Central memory CD8-positive, alpha-beta T cell (primary cell): ENCODE data around the gene CAND2.
A peak's percentile ranks its signal among the peaks of the same experiment; 100 is the strongest.
"Not testable (repeated sequence)": the region's sequence is repeated elsewhere in the genome, so short reads cannot be mapped to it uniquely, and the experiment has no call there.

Experiments used
- ATAC-seq: fragments of 150-1000 bp; cut with Tn5 transposase; replicated peaks from 2 replicates; pipeline ENCODE4 v1.10.0; 2022; ENCODE audit warnings: mild to moderate bottlenecking, moderate FRiP score, moderate number of reproducible peaks; ENCODE audit not compliant: poor library complexity, severe bottlenecking; ENCODE audit errors: extremely low read depth
- DNase-seq, 2 donors: peaks; one replicate each; pipeline ENCODE4 v3.0.0; 2021; ENCODE audit warnings: low spot score in 2 of 2
- H3K27ac Mint-ChIP-seq: one replicate; pipeline ENCODE4 v1.8.0; 2022; ENCODE audit warnings: low read depth, mild to moderate bottlenecking, moderate library complexity, mixed read lengths
- H3K27me3 Mint-ChIP-seq: one replicate; pipeline ENCODE4 v1.8.0; 2022; ENCODE audit warnings: mixed read lengths
- H3K36me3 Mint-ChIP-seq: one replicate; pipeline ENCODE4 v1.8.0; 2022; ENCODE audit warnings: mild to moderate bottlenecking, moderate library complexity, mixed read lengths; ENCODE audit not compliant: insufficient read depth
- H3K4me1 Mint-ChIP-seq: one replicate; pipeline ENCODE4 v1.8.0; 2022; ENCODE audit warnings: mixed read lengths
- H3K4me3 Mint-ChIP-seq: one replicate; pipeline ENCODE4 v1.8.0; 2022; ENCODE audit warnings: mild to moderate bottlenecking, moderate library complexity, mixed read lengths
- H3K9me3 Mint-ChIP-seq: one replicate; pipeline ENCODE4 v1.8.0; 2022; ENCODE audit warnings: mixed read lengths

CAND2 gene

GRCh38 chr3:12829886-12830784 lies 33.7 kb downstream of the CAND2 start:
- Mint-ChIP-seq H3K4me1 (no peaks in the 10 kb centered on the region), H3K36me3 (peaks cover 26% of the 10 kb centered on the region), H3K27me3 (no peaks in the 10 kb centered on the region), H3K9me3 (no peaks in the 10 kb centered on the region), H3K27ac (no peak overlapping the region), H3K4me3 (no peak overlapping the region)
- no peak for ATAC-seq
- DNase-seq = no peak

GRCh38 chr3:12830785-12831156 lies 34.3 kb downstream of the CAND2 start:
- no peak for ATAC-seq
- Mint-ChIP-seq H3K27me3 (no peaks in the 10 kb centered on the region), H3K36me3 (peaks cover 31% of the 10 kb centered on the region), H3K27ac (no peak overlapping the region), H3K9me3 (no peaks in the 10 kb centered on the region), H3K4me3 (no peak overlapping the region), H3K4me1 (no peaks in the 10 kb centered on the region)
- DNase-seq = no peak

GRCh38 chr3:12831301-12831866 lies 34.9 kb downstream of the CAND2 start:
- no peaks in the 10 kb centered on the region for H3K27me3 Mint-ChIP-seq
- no peak for ATAC-seq
- DNase-seq = no peak
- H3K27ac Mint-ChIP-seq = no peak overlapping the region
- no peak overlapping the region for H3K4me3 Mint-ChIP-seq
- H3K36me3 Mint-ChIP-seq = peaks cover 36% of the 10 kb centered on the region
- no peaks in the 10 kb centered on the region for H3K9me3 Mint-ChIP-seq
- no peaks in the 10 kb centered on the region for H3K4me1 Mint-ChIP-seq

- Mint-ChIP-seq H3K4me3 (no peak overlapping the region), H3K36me3 (peaks cover 48% of the 10 kb centered on the region), H3K27ac (no peak overlapping the region), H3K9me3 (no peaks in the 10 kb centered on the region), H3K27me3 (no peaks in the 10 kb centered on the region), H3K4me1 (peaks cover 12% of the 10 kb centered on the region)
- DNase-seq = no peak
- no peak for ATAC-seq
Measured at GRCh38 chr3:12832350-12833221, 36.1 kb downstream of the CAND2 start.

- H3K4me1 Mint-ChIP-seq = peaks cover 21% of the 10 kb centered on the region
- no peaks in the 10 kb centered on the region for H3K9me3 Mint-ChIP-seq
- H3K27me3 Mint-ChIP-seq = no peaks in the 10 kb centered on the region
- no peak overlapping the region for H3K27ac Mint-ChIP-seq
- no peak overlapping the region for H3K4me3 Mint-ChIP-seq
- ATAC-seq (no peak), DNase-seq (no peak)
- H3K36me3 Mint-ChIP-seq = peaks cover 55% of the 10 kb centered on the region
Measured at GRCh38 chr3:12833222-12834161, 37.0 kb downstream of the CAND2 start.

GRCh38 chr3:12835052-12835665 lies 38.7 kb downstream of the CAND2 start:
- Mint-ChIP-seq H3K36me3 (peaks cover 65% of the 10 kb centered on the region), H3K27me3 (no peaks in the 10 kb centered on the region), H3K4me3 (no peak overlapping the region), H3K27ac (no peak overlapping the region), H3K9me3 (no peaks in the 10 kb centered on the region), H3K4me1 (peaks cover 38% of the 10 kb centered on the region)
- no peak for ATAC-seq
- no peak for DNase-seq

GRCh38 chr3:12837295-12837986 lies 41.0 kb downstream of the CAND2 start:
- DNase-seq (no peak), ATAC-seq (no peak)
- peaks cover 46% of the 10 kb centered on the region for H3K4me1 Mint-ChIP-seq
- H3K27ac Mint-ChIP-seq = no peak overlapping the region
- H3K4me3 Mint-ChIP-seq = no peak overlapping the region
- H3K9me3 Mint-ChIP-seq = no peaks in the 10 kb centered on the region
- peaks cover 75% of the 10 kb centered on the region for H3K36me3 Mint-ChIP-seq
- no peaks in the 10 kb centered on the region for H3K27me3 Mint-ChIP-seq

- peaks cover 46% of the 10 kb centered on the region for H3K4me1 Mint-ChIP-seq
- H3K27me3 Mint-ChIP-seq = no peaks in the 10 kb centered on the region
- no peaks in the 10 kb centered on the region for H3K9me3 Mint-ChIP-seq
- ATAC-seq (no peak), DNase-seq (no peak)
- peaks cover 69% of the 10 kb centered on the region for H3K36me3 Mint-ChIP-seq
- peak overlapping the region; percentile 91 for H3K4me3 Mint-ChIP-seq
- H3K27ac Mint-ChIP-seq = peak overlapping the region; percentile 99
Measured at GRCh38 chr3:12838179-12838965, 41.9 kb downstream of the CAND2 start.

GRCh38 chr3:12839156-12839946 lies 42.9 kb downstream of the CAND2 start:
- Mint-ChIP-seq H3K4me3 (peak overlapping the region; percentile 91), H3K27ac (peak overlapping the region; percentile 99), H3K9me3 (no peaks in the 10 kb centered on the region), H3K4me1 (peaks cover 46% of the 10 kb centered on the region), H3K36me3 (peaks cover 59% of the 10 kb centered on the region), H3K27me3 (no peaks in the 10 kb centered on the region)
- DNase-seq (no peak), ATAC-seq (no peak)

- ATAC-seq, H3K27me3 Mint-ChIP-seq, DNase-seq, H3K9me3 Mint-ChIP-seq: not testable (repeated sequence)
- Mint-ChIP-seq H3K4me3 (peak overlapping the region; percentile 91), H3K4me1 (peaks cover 46% of the 10 kb centered on the region), H3K36me3 (peaks cover 54% of the 10 kb centered on the region), H3K27ac (peak overlapping the region; percentile 99)
Measured at GRCh38 chr3:12840148-12840547, 43.7 kb downstream of the CAND2 start.
